ENCODE measurements around the gene CSNK1A1L. TPM values are rescaled to one million over a fixed set of nuclear protein-coding genes. Genes with fewer than 3 reads are reported as not detected.

The CSNK1A1L gene
- total RNA-seq = not detected in 2 replicates

DNA sequence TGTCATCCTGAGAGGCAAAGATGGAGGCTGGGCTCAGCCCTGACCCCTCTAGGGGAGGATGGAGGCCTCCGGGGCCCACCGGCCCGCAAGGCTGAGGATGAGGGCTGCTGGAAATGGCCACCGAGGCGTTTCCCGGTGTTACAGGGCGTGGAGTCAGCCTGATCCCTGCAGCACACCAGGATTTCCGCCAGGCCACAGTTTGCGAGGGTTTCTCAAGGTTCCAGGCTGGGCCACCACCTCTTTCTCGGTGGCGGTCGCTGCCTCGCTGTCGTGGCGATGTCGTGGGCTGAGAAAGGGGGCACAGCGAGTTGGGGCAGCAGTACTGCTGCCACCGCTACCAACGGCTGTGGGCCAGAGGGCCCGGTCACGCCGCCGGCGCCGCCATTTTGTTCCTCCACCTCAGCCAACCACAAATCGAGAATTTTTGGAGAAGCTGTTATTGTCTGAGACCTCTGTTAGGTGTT is at the start of gene CSNK1A1L:
Gene CSNK1A1L, minus strand, starts transcription at position 414 of the 464 bp plus-strand sequence. Its CDS starts 408 bp downstream, at position 6.

DNA sequence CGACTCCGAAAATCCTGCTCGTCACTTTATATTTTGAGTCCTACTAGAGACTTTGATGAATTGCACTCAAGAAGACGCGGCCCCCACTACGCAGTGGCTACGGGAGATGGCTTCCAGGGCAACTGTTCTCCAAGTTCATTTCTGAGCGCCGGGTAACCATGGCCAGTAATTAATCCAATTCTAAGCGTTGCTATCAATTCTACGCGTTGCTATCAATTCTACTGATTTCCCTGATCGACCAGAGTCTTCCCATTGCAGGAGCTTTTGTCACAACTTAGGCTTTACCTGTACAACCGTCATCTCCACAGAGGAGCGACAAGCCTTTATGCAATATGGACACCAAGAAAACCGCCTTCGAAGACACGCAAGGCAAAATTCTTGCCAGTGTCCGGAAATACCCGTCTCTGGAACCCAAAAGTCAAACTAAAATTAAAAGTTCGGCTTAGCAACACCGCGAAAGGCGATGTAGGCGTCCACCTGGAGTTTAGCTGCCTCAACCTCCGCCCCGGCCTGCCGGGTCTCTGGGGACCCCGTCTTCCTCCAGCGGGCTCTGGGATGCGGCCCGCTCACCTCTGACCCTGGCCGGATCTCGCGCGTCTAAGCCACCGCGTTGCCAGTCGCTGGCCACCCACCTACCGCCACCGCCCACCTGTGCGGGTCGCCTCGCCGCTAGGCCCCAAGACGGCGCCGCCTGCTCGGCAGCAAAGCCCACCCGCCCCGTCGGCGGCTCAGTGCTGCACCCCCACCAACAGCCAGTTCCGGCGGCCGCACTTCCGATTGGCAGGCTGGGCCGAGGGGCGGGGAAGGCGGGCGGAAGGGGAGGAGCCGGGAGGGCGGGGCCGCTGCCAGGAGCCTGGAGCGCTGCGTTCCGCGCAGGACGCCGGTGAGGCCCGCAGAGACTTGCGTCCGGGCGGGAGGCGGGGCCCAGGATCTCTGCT is 46.3 kb downstream of the CSNK1A1L start, which contains the start of gene SUPT20H:
Gene SUPT20H, minus strand, starts transcription at position 779 of the 938 bp plus-strand sequence. CDS start 8,198 bp downstream, outside the sequence.

Other genes with a start within 250 kb of the CSNK1A1L start
- gene SMAD9, start 185.4 kb downstream of the CSNK1A1L start, total RNA-seq = 5.2 and 9.8 TPM in 2 replicates
- gene ALG5, start 106.3 kb downstream of the CSNK1A1L start, total RNA-seq = 30.9 and 47.6 TPM in 2 replicates
- 16.4 and 52.7 TPM in 2 replicates for gene EXOSC8, start 104.9 kb downstream of the CSNK1A1L start, total RNA-seq
- gene SUPT20H, start 46.0 kb downstream of the CSNK1A1L start, total RNA-seq = 35.7 and 49.2 TPM in 2 replicates

Data from smooth muscle cell of trachea (primary cell).